HepG2 (cell line): ENCODE measurements around the gene JPH4. TPM values are rescaled to one million over a fixed set of nuclear protein-coding genes. Genes with fewer than 3 reads are reported as not detected.
A peak's percentile ranks its signal among the peaks of the same experiment; 100 is the strongest.

Experiments used
- ADNP ChIP-seq: sonication (generic); formaldehyde crosslinking; IDR thresholded peaks from 2 replicates; pipeline ENCODE4 v1.4.0; 2020; ENCODE audit warnings: missing genetic modification reagents
- E2F1 ChIP-seq: sonication (generic); formaldehyde crosslinking; IDR thresholded peaks from 2 replicates; pipeline ENCODE4 v1.5.0; 2020; ENCODE audit warnings: missing genetic modification reagents
- GATAD1 ChIP-seq: IDR thresholded peaks from 2 replicates; pipeline ENCODE4 v1.6.1; 2016; ENCODE audit warnings: missing genetic modification reagents, missing compliant biosample characterization
- IRX3 ChIP-seq: sonication (generic); formaldehyde crosslinking; IDR thresholded peaks from 2 replicates; pipeline ENCODE4 v1.8.1; 2023; ENCODE audit warnings: mild to moderate bottlenecking, low read depth, missing genetic modification reagents, borderline replicate concordance
- JUN ChIP-seq: sonication (generic); formaldehyde crosslinking; IDR thresholded peaks from 2 replicates; pipeline ENCODE4 v1.4.0; 2020; ENCODE audit warnings: mild to moderate bottlenecking, missing genetic modification reagents
- NCOA5 ChIP-seq: sonication (generic); formaldehyde crosslinking; IDR thresholded peaks from 2 replicates; pipeline ENCODE4 v1.4.0; 2020; ENCODE audit warnings: missing genetic modification reagents
- RARG ChIP-seq: sonication (generic); formaldehyde crosslinking; IDR thresholded peaks from 2 replicates; pipeline ENCODE4 v1.4.0; 2020; ENCODE audit warnings: low read depth, mild to moderate bottlenecking, missing genetic modification reagents
- REPIN1 ChIP-seq: sonication (generic); formaldehyde crosslinking; IDR thresholded peaks from 2 replicates; pipeline ENCODE4 v1.8.0; 2022; ENCODE audit warnings: missing genetic modification reagents, low read depth, mild to moderate bottlenecking, borderline replicate concordance
- RFXAP ChIP-seq: sonication (generic); formaldehyde crosslinking; IDR thresholded peaks from 2 replicates; pipeline ENCODE4 v1.4.0; 2020; ENCODE audit warnings: missing genetic modification reagents, borderline replicate concordance
- SIN3B ChIP-seq: fragments of 150-350 bp; IDR thresholded peaks from 2 replicates; pipeline ENCODE4 v1.6.1; 2014; ENCODE audit warnings: low read length
- SNAPC5 ChIP-seq: sonication (generic); formaldehyde crosslinking; IDR thresholded peaks from 2 replicates; pipeline ENCODE4 v1.8.1; 2023; ENCODE audit warnings: mild to moderate bottlenecking, missing genetic modification reagents, borderline replicate concordance
- SOX13 ChIP-seq, 3 experiments: fragments of 450-650 bp in 1 of 3; sonication (generic) in 1 of 3; formaldehyde crosslinking in 1 of 3; IDR thresholded peaks in 2 of 3; conservative IDR thresholded peaks in 1 of 3; 2 replicates each; pipeline versions ENCODE4 v1.5.0 to v1.6.1; 2016 to 2020; ENCODE audit warnings: antibody characterized with exemption in 1 of 3, mild to moderate bottlenecking in 1 of 3, missing compliant biosample characterization in 1 of 3, missing genetic modification reagents in 1 of 3, moderate library complexity in 1 of 3
- U2AF2 ChIP-seq: fragments of 200-400 bp; formaldehyde crosslinking; IDR thresholded peaks from 2 replicates; pipeline ENCODE4 v1.6.1; 2017; ENCODE audit warnings: low read depth, mild to moderate bottlenecking, low read length
- ZEB1 ChIP-seq: IDR thresholded peaks from 2 replicates; pipeline ENCODE4 v1.6.1; 2012; ENCODE audit warnings: mild to moderate bottlenecking, low read depth, inconsistent platforms; ENCODE audit not compliant: insufficient replicate concordance
- ZMYM3 ChIP-seq: sonication (generic); formaldehyde crosslinking; IDR thresholded peaks from 2 replicates; pipeline ENCODE4 v1.5.1; 2020; ENCODE audit warnings: mild to moderate bottlenecking, missing genetic modification reagents
- ZNF274 ChIP-seq: sonication (generic); formaldehyde crosslinking; IDR thresholded peaks from 2 replicates; pipeline ENCODE4 v1.5.1; 2020; ENCODE audit warnings: mild to moderate bottlenecking, missing genetic modification reagents
- ZNF513 ChIP-seq: sonication (generic); formaldehyde crosslinking; conservative IDR thresholded peaks from 2 replicates; pipeline ENCODE4 v1.5.0; 2020; ENCODE audit warnings: missing genetic modification reagents
- ZNF567 ChIP-seq: sonication (generic); formaldehyde crosslinking; IDR thresholded peaks from 2 replicates; pipeline ENCODE4 v1.8.1; 2023; ENCODE audit warnings: mild to moderate bottlenecking, missing genetic modification reagents, borderline replicate concordance
- ZNF768 ChIP-seq: sonication (generic); formaldehyde crosslinking; IDR thresholded peaks from 2 replicates; pipeline ENCODE4 v1.4.0; 2020; ENCODE audit warnings: missing genetic modification reagents
- ZNF777 ChIP-seq: sonication (generic); formaldehyde crosslinking; IDR thresholded peaks from 2 replicates; pipeline ENCODE4 v1.4.0; 2020; ENCODE audit warnings: missing genetic modification reagents
- ZNF782 ChIP-seq: sonication (generic); formaldehyde crosslinking; IDR thresholded peaks from 2 replicates; pipeline ENCODE4 v1.4.0; 2020; ENCODE audit warnings: missing genetic modification reagents, mild to moderate bottlenecking, borderline replicate concordance
- polyA plus RNA-seq, 8 experiments: library from polyadenylated mRNA; depleted of rRNA in 3 of 8; stranded (reverse) in 7 of 8; unstranded in 1 of 8; fragments of >200 nt; fragmentation: Illumina TruSeq in 4 of 8; extraction: Trizol in 4 of 8; gene quantifications; 2 replicates each; pipeline versions ENCODE4 v1.2.1 to v1.2.3, GENCODE V29; 2011 to 2016; ENCODE audit warnings: low read depth in 4 of 8, missing spikeins in 1 of 8, mixed read lengths in 1 of 8; ENCODE audit not compliant: insufficient read depth in 1 of 8
- total RNA-seq, 5 experiments: library from RNA; depleted of rRNA; stranded (reverse); fragments of >200 nt; fragmentation: Illumina TruSeq; extraction: Trizol; gene quantifications; 2 replicates each; pipeline ENCODE4 v1.2.3, GENCODE V29; 2016; ENCODE audit warnings: low read depth in 1 of 5
- TF ChIP-seq, protein P1 (sequence below): sonication (generic); formaldehyde crosslinking; IDR thresholded peaks from 2 replicates; pipeline ENCODE4 v1.4.0; 2020; ENCODE audit warnings: missing genetic modification reagents
- TF ChIP-seq, protein P2 (sequence below): sonication (generic); formaldehyde crosslinking; conservative IDR thresholded peaks from 2 replicates; pipeline ENCODE4 v1.8.1; 2023; ENCODE audit warnings: missing genetic modification reagents

JPH4 gene
- total and polyA plus RNA-seq, 2 of the 13 experiments (the other 11 are each of a cell fraction or from before 2014, with no cell fraction given), result 0.08 to 0.22 TPM

- TF ChIP-seq ZNF274 (CRISPR knock-in tag) (peak; percentile 92), ADNP (CRISPR knock-in tag) (no peak), REPIN1 (CRISPR knock-in tag) (no peak; the same call in 1 of the 2 replicates), NCOA5 (no peak), ZNF782 (CRISPR knock-in tag) (peak; percentile 84), U2AF2 (peak; percentile 93), RARG (CRISPR knock-in tag) (no peak), SIN3B (0 out of 2 replicates have a peak, but pooled peaks have one; percentile 17), SNAPC5 (CRISPR knock-in tag) (peak; percentile 44; the same call in 1 of the 2 replicates), ZNF513 (CRISPR knock-in tag) (peak; percentile 83; the same call in 1 of the 2 replicates), ZNF768 (CRISPR knock-in tag) (peak; percentile 56; the same call in 1 of the 2 replicates), GATAD1 (CRISPR knock-in tag) (peak; percentile 83), RFXAP (CRISPR knock-in tag) (peak; percentile 78; the same call in 1 of the 2 replicates), E2F1 (CRISPR knock-in tag) (peak; percentile 77), SOX13 (IDR thresholded peaks at IDR 0.05) (0 out of 2 replicates have a peak, but pooled peaks have one; percentile 39), SOX13 (CRISPR knock-in tag; conservative IDR thresholded peaks at IDR 0.05 in 1 of 2, IDR thresholded peaks at IDR 0.05 in 1 of 2) (peak; percentile 32 to 70; a peak in 2 of 4 replicates), ZNF777 (CRISPR knock-in tag) (0 out of 2 replicates have a peak, but pooled peaks have one; percentile 37), ZEB1 (no peak), JUN (CRISPR knock-in tag) (0 out of 2 replicates have a peak, but pooled peaks have one; percentile 9), ZNF567 (CRISPR knock-in tag) (no peak), ZMYM3 (peak; percentile 77), IRX3 (CRISPR knock-in tag) (no peak)
- TF ChIP-seq, protein P1, sequence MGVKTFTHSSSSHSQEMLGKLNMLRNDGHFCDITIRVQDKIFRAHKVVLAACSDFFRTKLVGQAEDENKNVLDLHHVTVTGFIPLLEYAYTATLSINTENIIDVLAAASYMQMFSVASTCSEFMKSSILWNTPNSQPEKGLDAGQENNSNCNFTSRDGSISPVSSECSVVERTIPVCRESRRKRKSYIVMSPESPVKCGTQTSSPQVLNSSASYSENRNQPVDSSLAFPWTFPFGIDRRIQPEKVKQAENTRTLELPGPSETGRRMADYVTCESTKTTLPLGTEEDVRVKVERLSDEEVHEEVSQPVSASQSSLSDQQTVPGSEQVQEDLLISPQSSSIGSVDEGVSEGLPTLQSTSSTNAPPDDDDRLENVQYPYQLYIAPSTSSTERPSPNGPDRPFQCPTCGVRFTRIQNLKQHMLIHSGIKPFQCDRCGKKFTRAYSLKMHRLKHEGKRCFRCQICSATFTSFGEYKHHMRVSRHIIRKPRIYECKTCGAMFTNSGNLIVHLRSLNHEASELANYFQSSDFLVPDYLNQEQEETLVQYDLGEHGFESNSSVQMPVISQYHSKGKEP, result peak; percentile 87
- TF ChIP-seq, protein P2, sequence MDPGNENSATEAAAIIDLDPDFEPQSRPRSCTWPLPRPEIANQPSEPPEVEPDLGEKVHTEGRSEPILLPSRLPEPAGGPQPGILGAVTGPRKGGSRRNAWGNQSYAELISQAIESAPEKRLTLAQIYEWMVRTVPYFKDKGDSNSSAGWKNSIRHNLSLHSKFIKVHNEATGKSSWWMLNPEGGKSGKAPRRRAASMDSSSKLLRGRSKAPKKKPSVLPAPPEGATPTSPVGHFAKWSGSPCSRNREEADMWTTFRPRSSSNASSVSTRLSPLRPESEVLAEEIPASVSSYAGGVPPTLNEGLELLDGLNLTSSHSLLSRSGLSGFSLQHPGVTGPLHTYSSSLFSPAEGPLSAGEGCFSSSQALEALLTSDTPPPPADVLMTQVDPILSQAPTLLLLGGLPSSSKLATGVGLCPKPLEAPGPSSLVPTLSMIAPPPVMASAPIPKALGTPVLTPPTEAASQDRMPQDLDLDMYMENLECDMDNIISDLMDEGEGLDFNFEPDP (CRISPR knock-in tag), result no peak
Measured at GRCh38 chr14:23551266-23552028, 27.1 kb downstream of the JPH4 start, which contains the start of gene ZFHX2 (continued).
